GM12878 (cell line): ENCODE data around the gene G2E3. TPM values are rescaled to one million over a fixed set of nuclear protein-coding genes. Genes with fewer than 3 reads are reported as not detected.

Source experiments
- ATAC-seq: fragments of 200-7000 bp; cut with Tn5 transposase; 3 replicates; pipeline ENCODE4 v1.9.1; 2020; ENCODE audit warnings: mild to moderate bottlenecking, moderate library complexity
- BruUV-seq: library from RNA; stranded (reverse); fragments of 400-500 nt; replicated peaks from 2 replicates; lab custom pipeline; 2021; lab: Mats Ljungman, UMichigan
- CTCF ChIA-PET: fragments of 300-600 bp; sonication (Branson Sonifier 250); formaldehyde crosslinking; extraction: SDS; loops from one replicate; lab custom pipeline; 2021; ENCODE audit warnings: inconsistent platforms; lab: Yijun Ruan, JAX
- POLR2A ChIA-PET: fragments of 350-600 bp; formaldehyde crosslinking; extraction: SDS; loops from one replicate; lab custom pipeline; 2021; ENCODE audit warnings: inconsistent platforms; lab: Charles Lee
- RAD21 ChIA-PET: fragments of 300-600 bp; sonication (Branson Sonifier 250); formaldehyde crosslinking; loops from one replicate; lab custom pipeline; 2023; ENCODE audit warnings: antibody characterized with exemption; ENCODE audit not compliant: unreplicated experiment; lab: Charles Lee
- SMC1A ChIA-PET: fragments of 300-600 bp; sonication (Branson Sonifier 250); formaldehyde crosslinking; loops from one replicate; lab custom pipeline; 2023; ENCODE audit not compliant: unreplicated experiment, uncharacterized antibody; lab: Charles Lee
- DNase-seq: peaks from one replicate; pipeline ENCODE4 v3.0.0-alpha.2; 2011; ENCODE audit warnings: low read depth, low spot score
- FAIRE-seq: peaks from 3 replicates; lab custom pipeline; 2011; peaks lifted over from hg19 to GRCh38; lab: Jason Lieb, UNC
- H2AFZ ChIP-seq: 2 replicates; pipeline ENCODE4 v1.6.0; 2011; ENCODE audit warnings: low read depth, low read length, control low read depth; ENCODE audit not compliant: control insufficient read depth
- H3K27ac ChIP-seq: 2 replicates; pipeline ENCODE4 v1.5.1; 2011; ENCODE audit warnings: control low read depth; ENCODE audit not compliant: control insufficient read depth, insufficient read depth
- H3K27me3 ChIP-seq, 2 experiments: replicated peaks in 1 of 2; 2 replicates each; pipeline versions ENCODE4 v1.6.0 to v1.6.1; 2011; ENCODE audit warnings: low read length in 1 of 2; ENCODE audit not compliant: control insufficient read depth in 2 of 2, insufficient read depth in 2 of 2
- H3K36me3 ChIP-seq, 2 experiments: 2 replicates each; pipeline ENCODE4 v1.5.1; 2011; ENCODE audit warnings: low read length in 1 of 2; ENCODE audit not compliant: control insufficient read depth in 2 of 2, insufficient read depth in 2 of 2
- H3K4me1 ChIP-seq: 2 replicates; pipeline ENCODE4 v1.6.1; 2011; ENCODE audit warnings: mild to moderate bottlenecking, low read length, moderate library complexity, mixed read lengths; ENCODE audit not compliant: control insufficient read depth, insufficient read depth
- H3K4me2 ChIP-seq: 2 replicates; pipeline ENCODE4 v1.6.0; 2011; ENCODE audit warnings: control low read depth; ENCODE audit not compliant: control insufficient read depth, insufficient read depth
- H3K4me3 ChIP-seq: fragments of 200-600 bp; sonication (generic); 2 replicates; pipeline ENCODE4 v1.5.1; 2016
- H3K79me2 ChIP-seq: 2 replicates; pipeline ENCODE4 v1.6.0; 2011; ENCODE audit warnings: low read length; ENCODE audit not compliant: control insufficient read depth, insufficient read depth
- H3K9ac ChIP-seq: 2 replicates; pipeline ENCODE4 v1.8.0; 2011; ENCODE audit warnings: low read length, control low read depth, mixed read lengths; ENCODE audit not compliant: control insufficient read depth, insufficient read depth
- H3K9me3 ChIP-seq: replicated peaks from 3 replicates; pipeline ENCODE4 v1.5.1; 2011; ENCODE audit warnings: mild to moderate bottlenecking, low read length; ENCODE audit not compliant: control insufficient read depth, insufficient read depth
- H4K20me1 ChIP-seq: 2 replicates; pipeline ENCODE4 v1.6.0; 2011; ENCODE audit not compliant: control insufficient read depth, insufficient read depth
- CHD4 ChIP-seq: fragments of 200-600 bp; sonication (generic); IDR thresholded peaks from 2 replicates; pipeline ENCODE4 v1.6.1; 2016; ENCODE audit warnings: mild to moderate bottlenecking
- CTCF ChIP-seq, 3 experiments: IDR thresholded peaks in 2 of 3; conservative IDR thresholded peaks in 1 of 3; 2 replicates each; pipeline ENCODE4 v1.5.1; 2011; ENCODE audit warnings: low read depth in 3 of 3, low read length in 3 of 3, mild to moderate bottlenecking in 3 of 3, control low read depth in 2 of 3, moderate library complexity in 2 of 3, inconsistent platforms in 1 of 3, mixed read lengths in 1 of 3; ENCODE audit not compliant: control insufficient read depth in 2 of 3, insufficient read depth in 1 of 3; ENCODE audit errors: extremely low read depth in 1 of 3
- DPF2 ChIP-seq: fragments of 450-650 bp; IDR thresholded peaks from 2 replicates; pipeline ENCODE4 v1.6.1; 2017; ENCODE audit warnings: mild to moderate bottlenecking
- ESRRA ChIP-seq: IDR thresholded peaks from 2 replicates; pipeline ENCODE4 v1.6.1; 2012; ENCODE audit warnings: mild to moderate bottlenecking, low read length, improper control_type of control experiment
- ETV6 ChIP-seq, 2 experiments: fragments of 450-650 bp in 1 of 2; IDR thresholded peaks in 1 of 2; conservative IDR thresholded peaks in 1 of 2; 2 replicates each; pipeline ENCODE4 v1.6.1; 2014; ENCODE audit warnings: antibody characterized with exemption in 1 of 2, borderline replicate concordance in 1 of 2, low read depth in 1 of 2, mild to moderate bottlenecking in 1 of 2, moderate library complexity in 1 of 2
- HDAC6 ChIP-seq: fragments of 200-600 bp; sonication (generic); IDR thresholded peaks from one replicate; pipeline ENCODE4 v1.8.0; 2017; ENCODE audit warnings: antibody characterized with exemption; ENCODE audit not compliant: unreplicated experiment
- IKZF2 ChIP-seq, 2 experiments: fragments of 450-650 bp; IDR thresholded peaks; 2 replicates each; pipeline ENCODE4 v1.6.1; 2017; ENCODE audit warnings: mild to moderate bottlenecking in 2 of 2, moderate library complexity in 2 of 2
- NFYB ChIP-seq: IDR thresholded peaks from 2 replicates; pipeline ENCODE4 v1.6.1; 2011; ENCODE audit warnings: low read depth, mild to moderate bottlenecking, low read length, improper control_type of control experiment, moderate library complexity; ENCODE audit not compliant: insufficient read depth
- POLR2AphosphoS2 ChIP-seq: IDR thresholded peaks from 2 replicates; pipeline ENCODE4 v1.6.1; 2011; ENCODE audit warnings: low read depth, mild to moderate bottlenecking, low read length, improper control_type of control experiment, moderate library complexity
- SMAD5 ChIP-seq: IDR thresholded peaks from 2 replicates; pipeline ENCODE4 v1.6.1; 2016; ENCODE audit warnings: antibody characterized with exemption, low read depth
- TBL1XR1 ChIP-seq: IDR thresholded peaks from 2 replicates; pipeline ENCODE4 v1.6.1; 2012; ENCODE audit warnings: low read depth, low read length, improper control_type of control experiment
- TCF12 ChIP-seq: IDR thresholded peaks from 2 replicates; pipeline ENCODE4 v1.6.1; 2011; ENCODE audit warnings: low read depth, mild to moderate bottlenecking, low read length
- ZBED1 ChIP-seq: IDR thresholded peaks from 2 replicates; pipeline ENCODE4 v1.6.1; 2016; ENCODE audit warnings: borderline replicate concordance
- WGBS: methylation state at CpG from one replicate; pipeline ENCODE4 v1.1.6; 2016; ENCODE audit warnings: low lambda C conversion rate; ENCODE audit not compliant: insufficient replicate concordance, insufficient coverage; ENCODE audit errors: missing lambda C conversion rate; 5-methylcytosine and 5-hydroxymethylcytosine counted together
- in situ Hi-C: fragments of 300-500 bp; cut with MboI; formaldehyde crosslinking; loops from 9 replicates; pipeline ENCODE4 v1.14.3; 2018; ENCODE audit warnings: mixed read lengths
- intact Hi-C: fragments of 100-400 bp; cut with micrococcal nuclease; formaldehyde crosslinking; loops from one replicate; pipeline ENCODE4 v1.14.2; 2022; ENCODE audit not compliant: unreplicated experiment
- polyA plus RNA-seq, 11 experiments: library from polyadenylated mRNA; depleted of rRNA in 4 of 11; unstranded in 6 of 11; stranded (reverse) in 5 of 11; fragments of >200 nt; fragmentation: Nextera tagmentation in 4 of 11; fragmentation: Illumina TruSeq in 1 of 11; extraction: Ambion mirVana in 4 of 11; extraction: Trizol in 1 of 11; gene quantifications; 1 replicate in 1 of 11; 2 replicates in 10 of 11; pipeline versions ENCODE4 v1.2.1 to v1.2.3, GENCODE V29; 2011 to 2016; ENCODE audit warnings: inconsistent platforms in 2 of 11, missing spikeins in 2 of 11, low read depth in 1 of 11
- total RNA-seq, 4 experiments: library from RNA; depleted of rRNA in 3 of 4; stranded (reverse); fragments of >200 nt in 3 of 4; fragmentation: Illumina TruSeq in 1 of 4; extraction: Trizol in 1 of 4; gene quantifications; 2 replicates each; pipeline versions ENCODE4 v1.2.1 to v1.2.3, GENCODE V29; 2013 to 2021
- TF ChIP-seq, protein P1 (sequence below): IDR thresholded peaks from 2 replicates; pipeline ENCODE4 v1.6.1; 2012; ENCODE audit warnings: low read depth, low read length, improper control_type of control experiment
- TF ChIP-seq, protein P2 (sequence below): IDR thresholded peaks from 2 replicates; pipeline ENCODE4 v1.6.1; 2012; ENCODE audit warnings: low read depth, low read length, improper control_type of control experiment

G2E3 gene
- total and polyA plus RNA-seq, 10 of the 15 experiments (the other 5 are each of a cell fraction or from before 2014, with no cell fraction given) = 10.0 to 38.0 (median 21.1) TPM

GRCh38 chr14:30645600-30645999, 86.6 kb downstream of the G2E3 start:
- intact Hi-C loops = no loop called here

More at GRCh38 chr14:30645600-30645999, 86.6 kb downstream of the G2E3 start:
- Histone ChIP-seq H2AFZ (no peak overlapping the region), H4K20me1 (no peaks in the 10 kb centered on the region), H3K9ac (no peak overlapping the region), H3K9me3 (peaks cover 8% of the 10 kb centered on the region), H3K27ac (no peak overlapping the region), H3K4me3 (no peak overlapping the region), H3K4me2 (no peak overlapping the region), H3K27me3 (no peaks in the 10 kb centered on the region), H3K4me1 (no peaks in the 10 kb centered on the region), H3K79me2 (no peaks in the 10 kb centered on the region), H3K36me3 (peaks cover 1 to 15% of the 10 kb centered on the region in 2 experiments; a peak in 2 of 4 replicates)
- RAD21 ChIA-PET = interaction anchor here (0.7 kb wide), 1 partner anchor 8 kb away, joined by 3 read pairs; no protein-coding TSS in a partner anchor
- ATAC-seq (no peak), DNase-seq (no peak), FAIRE-seq (no peak)
- TF ChIP-seq ETV6 (conservative IDR thresholded peaks at IDR 0.05 in 1 of 2, IDR thresholded peaks at IDR 0.05 in 1 of 2; ENCODE audit: borderline replicate concordance in 1 of 2, low read depth in 1 of 2) = no peak
- no peak for TF ChIP-seq SMAD5
- TF ChIP-seq HDAC6 = no peak
- TF ChIP-seq, protein P1, sequence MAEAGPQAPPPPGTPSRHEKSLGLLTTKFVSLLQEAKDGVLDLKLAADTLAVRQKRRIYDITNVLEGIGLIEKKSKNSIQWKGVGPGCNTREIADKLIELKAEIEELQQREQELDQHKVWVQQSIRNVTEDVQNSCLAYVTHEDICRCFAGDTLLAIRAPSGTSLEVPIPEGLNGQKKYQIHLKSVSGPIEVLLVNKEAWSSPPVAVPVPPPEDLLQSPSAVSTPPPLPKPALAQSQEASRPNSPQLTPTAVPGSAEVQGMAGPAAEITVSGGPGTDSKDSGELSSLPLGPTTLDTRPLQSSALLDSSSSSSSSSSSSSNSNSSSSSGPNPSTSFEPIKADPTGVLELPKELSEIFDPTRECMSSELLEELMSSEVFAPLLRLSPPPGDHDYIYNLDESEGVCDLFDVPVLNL = no peak
- no peak for TF ChIP-seq IKZF2 (IDR thresholded peaks at IDR 0.05)
- TF ChIP-seq CTCF (IDR thresholded peaks at IDR 0.05 in 2 of 3, conservative IDR thresholded peaks at IDR 0.05 in 1 of 3; ENCODE audit: control insufficient read depth in 2 of 3, extremely low read depth in 1 of 3, insufficient read depth in 1 of 3, low read depth in 3 of 3, low read length in 3 of 3) = no peak
- TF ChIP-seq ZBED1 = no peak
- no peak for TF ChIP-seq TBL1XR1
- no peak for TF ChIP-seq POLR2AphosphoS2
- no peak for TF ChIP-seq NFYB
- no peak for TF ChIP-seq TCF12
- TF ChIP-seq ESRRA = no peak
- no peak for TF ChIP-seq DPF2
- TF ChIP-seq CHD4 = no peak
- TF ChIP-seq, protein P2, sequence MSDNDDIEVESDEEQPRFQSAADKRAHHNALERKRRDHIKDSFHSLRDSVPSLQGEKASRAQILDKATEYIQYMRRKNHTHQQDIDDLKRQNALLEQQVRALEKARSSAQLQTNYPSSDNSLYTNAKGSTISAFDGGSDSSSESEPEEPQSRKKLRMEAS = no peak
- no TSS peak for BruUV-seq
- CTCF ChIA-PET = interaction anchor here (0.6 to 1.8 kb wide), 3 partner anchors 10 to 1730 kb away, joined by 3 read pairs; no protein-coding TSS in a partner anchor
- 97% methylated on average over 2 of the region's 2 CpGs for whole genome bisulfite sequencing
- SMC1A ChIA-PET = no interaction called here
- in situ Hi-C loops = no loop called here
- POLR2A ChIA-PET = no interaction called here
